K562 (cell line): ENCODE data around the gene AHCY. TPM values are rescaled to one million over a fixed set of nuclear protein-coding genes. Genes with fewer than 3 reads are reported as not detected.

Experiments used
- ARNT ChIP-seq, 2 experiments: fragments of 450-650 bp; IDR thresholded peaks; 2 replicates each; pipeline ENCODE4 v1.6.1; 2016; ENCODE audit warnings: mild to moderate bottlenecking in 1 of 2
- ATF7 ChIP-seq: fragments of 450-650 bp; IDR thresholded peaks from 2 replicates; pipeline ENCODE4 v1.7.1; 2014; ENCODE audit warnings: mild to moderate bottlenecking, moderate library complexity
- CEBPG ChIP-seq, 3 experiments: fragments of 200-800 bp in 1 of 3; sonication (Bioruptor generic) in 1 of 3; sonication (generic) in 1 of 3; formaldehyde crosslinking in 1 of 3; IDR thresholded peaks in 2 of 3; conservative IDR thresholded peaks in 1 of 3; 2 replicates each; pipeline versions ENCODE4 v1.6.1 to v1.8.0; 2016 to 2022; ENCODE audit warnings: missing compliant biosample characterization in 2 of 3, missing genetic modification characterization in 2 of 3, mild to moderate bottlenecking in 1 of 3, missing genetic modification reagents in 1 of 3
- E2F6 ChIP-seq, 2 experiments: IDR thresholded peaks; 2 replicates each; pipeline ENCODE4 v1.6.1; 2011; ENCODE audit warnings: borderline replicate concordance in 1 of 2, control low read depth in 1 of 2, low read depth in 1 of 2, low read length in 1 of 2, mild to moderate bottlenecking in 1 of 2, mixed read lengths in 1 of 2, moderate library complexity in 1 of 2; ENCODE audit not compliant: insufficient read depth in 1 of 2, insufficient read length in 1 of 2, poor library complexity in 1 of 2, severe bottlenecking in 1 of 2; ENCODE audit errors: extremely low read depth in 1 of 2
- ELF1 ChIP-seq: fragments of 200-800 bp; sonication (Bioruptor generic); IDR thresholded peaks from 2 replicates; pipeline ENCODE4 v1.6.1; 2016; ENCODE audit warnings: missing genetic modification characterization, missing compliant biosample characterization
- ERF ChIP-seq: fragments of 450-650 bp; formaldehyde crosslinking; IDR thresholded peaks from 2 replicates; pipeline ENCODE4 v1.4.0; 2020; ENCODE audit warnings: mild to moderate bottlenecking, mixed read lengths
- ETS1 ChIP-seq: conservative IDR thresholded peaks from 2 replicates; pipeline ENCODE4 v1.6.1; 2011; ENCODE audit warnings: low read depth, mild to moderate bottlenecking, low read length; ENCODE audit not compliant: control insufficient read depth
- GTF2B ChIP-seq: IDR thresholded peaks from 2 replicates; pipeline ENCODE4 v1.6.1; 2011; ENCODE audit not compliant: insufficient read length; ENCODE audit errors: extremely low read depth
- GTF2E2 ChIP-seq: fragments of 200-800 bp; sonication (Bioruptor generic); IDR thresholded peaks from 2 replicates; pipeline ENCODE4 v1.6.1; 2016; ENCODE audit warnings: missing genetic modification characterization, missing compliant biosample characterization
- HCFC1 ChIP-seq: IDR thresholded peaks from 2 replicates; pipeline ENCODE4 v1.6.1; 2012; ENCODE audit warnings: low read depth, low read length, improper control_type of control experiment
- KLF16 ChIP-seq: IDR thresholded peaks from 2 replicates; pipeline ENCODE4 v1.6.1; 2016; ENCODE audit warnings: antibody characterized with exemption
- MEF2D ChIP-seq: conservative IDR thresholded peaks from 2 replicates; pipeline ENCODE4 v1.6.1; 2016; ENCODE audit warnings: low read depth, missing genetic modification characterization, missing compliant biosample characterization
- POLR2AphosphoS2 ChIP-seq: IDR thresholded peaks from 2 replicates; pipeline ENCODE4 v1.6.1; 2012; ENCODE audit warnings: low read length, improper control_type of control experiment
- POLR2H ChIP-seq: IDR thresholded peaks from 2 replicates; pipeline ENCODE4 v1.6.1; 2016; ENCODE audit warnings: missing genetic modification characterization, low read depth, mild to moderate bottlenecking, control low read depth, missing compliant biosample characterization, moderate library complexity
- PRPF4 ChIP-seq: fragments of 200-400 bp; formaldehyde crosslinking; IDR thresholded peaks from one replicate; pipeline ENCODE4 v1.6.1; 2017; ENCODE audit warnings: low read length, low read depth, mild to moderate bottlenecking; ENCODE audit not compliant: insufficient read depth, poor library complexity, severe bottlenecking
- PTBP1 ChIP-seq: fragments of 200-400 bp; formaldehyde crosslinking; IDR thresholded peaks from 2 replicates; pipeline ENCODE4 v1.6.1; 2017; ENCODE audit warnings: low read depth, low read length
- RAD21 ChIP-seq, 2 experiments: fragments of 250-450 bp in 1 of 2; fragments of 450-650 bp in 1 of 2; sonication (Bioruptor Pico) in 1 of 2; formaldehyde crosslinking in 1 of 2; IDR thresholded peaks in 1 of 2; conservative IDR thresholded peaks in 1 of 2; 2 replicates each; pipeline versions ENCODE4 v1.4.0 to v1.8.0; 2020 to 2022; ENCODE audit warnings: mild to moderate bottlenecking in 2 of 2, moderate library complexity in 1 of 2
- SMAD3 ChIP-seq: fragments of 450-650 bp; formaldehyde crosslinking; conservative IDR thresholded peaks from 2 replicates; pipeline ENCODE4 v1.4.0; 2020; ENCODE audit warnings: mild to moderate bottlenecking
- SMAD4 ChIP-seq: fragments of 250-450 bp; sonication (Bioruptor Pico); conservative IDR thresholded peaks from 2 replicates; pipeline ENCODE4 v1.8.0; 2021; ENCODE audit warnings: inconsistent platforms, mild to moderate bottlenecking, moderate library complexity
- TBL1XR1 ChIP-seq, 2 experiments: IDR thresholded peaks; 2 replicates each; pipeline ENCODE4 v1.6.1; 2012; ENCODE audit warnings: improper control_type of control experiment in 2 of 2, low read length in 2 of 2, mild to moderate bottlenecking in 1 of 2
- ZBTB9 ChIP-seq: fragments of 450-650 bp; formaldehyde crosslinking; IDR thresholded peaks from 2 replicates; pipeline ENCODE4 v1.4.0; 2020; ENCODE audit warnings: mild to moderate bottlenecking, moderate library complexity
- ZNF23 ChIP-seq: fragments of 250-450 bp; sonication (Bioruptor Pico); IDR thresholded peaks from 2 replicates; pipeline ENCODE4 v1.4.0; 2020; ENCODE audit warnings: mild to moderate bottlenecking
- ZNF354B ChIP-seq: fragments of 250-450 bp; sonication (Bioruptor Pico); IDR thresholded peaks from 2 replicates; pipeline ENCODE4 v1.4.0; 2020
- polyA plus RNA-seq, 8 experiments: library from polyadenylated mRNA; depleted of rRNA in 4 of 8; stranded (reverse) in 5 of 8; unstranded in 3 of 8; fragments of >200 nt; fragmentation: Nextera tagmentation in 2 of 8; fragmentation: Illumina TruSeq in 1 of 8; extraction: Ambion mirVana in 2 of 8; extraction: Trizol in 1 of 8; gene quantifications; 2 replicates each; pipeline versions ENCODE4 v1.2.1 to v1.2.3, GENCODE V29; 2011 to 2014; ENCODE audit warnings: inconsistent platforms in 1 of 8, missing spikeins in 1 of 8
- total RNA-seq, 7 experiments: library from RNA; depleted of rRNA in 6 of 7; stranded (reverse); fragments of >200 nt in 6 of 7; fragmentation: Illumina TruSeq in 2 of 7; extraction: Trizol in 2 of 7; gene quantifications; 2 replicates each; pipeline versions ENCODE4 v1.2.1 to v1.2.3, GENCODE V29; 2011 to 2021; ENCODE audit warnings: low replicate concordance in 1 of 7

Gene AHCY
- total and polyA plus RNA-seq, 9 of the 15 experiments (the other 6 are each of a cell fraction or from before 2014, with no cell fraction given) = 82.5 to 269 (median 190) TPM

- TF ChIP-seq ZBTB9 (CRISPR knock-in tag) (peak; percentile 70; the same call in 1 of the 2 replicates), ARNT (IDR thresholded peaks at IDR 0.05) (no peak), PRPF4 (no peak), ETS1 (peak; percentile 96), ZNF354B (CRISPR knock-in tag) (no peak), TBL1XR1 (IDR thresholded peaks at IDR 0.05; ENCODE audit: low read length in 2 of 2) (no peak), SMAD3 (CRISPR knock-in tag) (no peak), ZNF23 (CRISPR knock-in tag) (no peak), SMAD4 (CRISPR knock-in tag) (peak; percentile 57), KLF16 (0 out of 2 replicates have a peak, but pooled peaks have one; percentile 3), CEBPG (CRISPR knock-in tag; IDR thresholded peaks at IDR 0.05) (no peak), CEBPG (tag; conservative IDR thresholded peaks at IDR 0.05 in 1 of 2, IDR thresholded peaks at IDR 0.05 in 1 of 2) (peak in 1 of 2 experiments; percentile 77; a peak in 1 of 4 replicates), ELF1 (tag) (peak; percentile 83), RAD21 (CRISPR knock-in tag; conservative IDR thresholded peaks at IDR 0.05 in 1 of 2, IDR thresholded peaks at IDR 0.05 in 1 of 2) (no peak), POLR2AphosphoS2 (no peak), HCFC1 (peak; percentile 93), GTF2B (peak; percentile 68), ATF7 (peak; percentile 71), POLR2H (0 out of 2 replicates have a peak, but pooled peaks have one; percentile 55), PTBP1 (no peak), E2F6 (IDR thresholded peaks at IDR 0.05; ENCODE audit: borderline replicate concordance in 1 of 2, extremely low read depth in 1 of 2, insufficient read depth in 1 of 2, insufficient read length in 1 of 2, low read depth in 1 of 2, low read length in 1 of 2, poor library complexity in 1 of 2, severe bottlenecking in 1 of 2) (peak; percentile 51 to 56), GTF2E2 (tag) (peak; percentile 67; the same call in 1 of the 2 replicates), MEF2D (tag) (no peak), ERF (CRISPR knock-in tag) (peak; percentile 28; the same call in 1 of the 2 replicates)
Measured at GRCh38 chr20:34302723-34303533, at the start of gene AHCY (continued).
